Measurements from ENCODE around the gene AK3. TPM values are rescaled to one million over a fixed set of nuclear protein-coding genes. Genes with fewer than 3 reads are reported as not detected.

AK3 gene
- total and polyA plus RNA-seq, 5 donors from 2014 or later: 21.7 to 47.3 (median 42.2) TPM

DNA sequence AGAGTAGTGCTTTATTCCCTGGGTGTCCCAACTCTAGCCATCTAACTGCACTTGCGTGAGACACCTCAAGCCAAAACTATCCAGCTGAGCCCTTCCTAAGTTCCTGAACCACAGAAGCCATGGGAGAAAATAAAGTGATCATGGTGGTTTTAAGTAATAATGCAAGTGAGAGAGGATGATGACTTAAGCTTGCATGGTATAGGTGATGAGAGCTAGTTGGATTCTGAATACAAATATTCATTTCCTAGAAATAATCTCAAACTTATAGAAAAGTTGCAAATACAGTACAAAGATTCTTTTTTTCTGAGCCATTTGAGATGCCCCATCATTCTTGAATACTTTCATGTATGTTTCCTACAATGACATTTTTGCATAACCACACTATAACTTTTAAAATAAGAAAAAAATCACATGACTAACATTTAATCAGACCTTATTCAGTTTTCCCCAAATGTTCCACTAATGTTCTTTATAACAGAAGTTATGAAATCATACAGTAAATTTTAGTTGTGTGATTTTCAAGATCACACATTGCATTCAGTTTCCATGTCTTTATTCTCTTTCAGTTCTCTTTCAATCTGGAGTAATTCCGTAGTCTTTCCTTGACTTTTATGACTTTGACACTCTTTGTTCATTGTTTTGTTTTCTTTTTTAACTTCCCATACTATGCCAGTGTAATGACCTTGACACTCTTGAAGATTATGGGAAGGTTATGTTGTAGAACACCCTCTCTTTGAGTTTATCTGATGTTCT is 5.5 kb upstream of the AK3 start:
- no peaks in the 10 kb centered on the region for H3K36me3 ChIP-seq (ENCODE audit: control insufficient read depth, insufficient read depth, low read length)
- DNase-seq (no peak), ATAC-seq (ENCODE audit: low read depth in 2 of 2) (no peak)
- no peak overlapping the region for H3K4me3 ChIP-seq (ENCODE audit: low read depth, low read length)
- Mint-ChIP-seq H3K4me1 (peaks cover 6 to 12% (median 11%) of the 10 kb centered on the region in 4 donors), H3K36me3 (no peaks in the 10 kb centered on the region), H3K27ac (no peak overlapping the region), H3K27me3 (peaks cover 16% of the 10 kb centered on the region), H3K4me3 (no peak overlapping the region), H3K9me3 (no peaks in the 10 kb centered on the region)
- no peaks in the 10 kb centered on the region for H3K9me3 ChIP-seq (ENCODE audit: control insufficient read depth in 2 of 2, low read length in 2 of 2)
- H3K27ac ChIP-seq (ENCODE audit: insufficient read depth, low read length, poor library complexity, severe bottlenecking): no peak overlapping the region
- peaks cover 7% of the 10 kb centered on the region for H3K4me1 ChIP-seq (ENCODE audit: control insufficient read depth, insufficient read depth, low read length, poor library complexity, severe bottlenecking)
- no peaks in the 10 kb centered on the region for H3K27me3 ChIP-seq (ENCODE audit: control insufficient read depth, insufficient read depth, low read length)

DNA sequence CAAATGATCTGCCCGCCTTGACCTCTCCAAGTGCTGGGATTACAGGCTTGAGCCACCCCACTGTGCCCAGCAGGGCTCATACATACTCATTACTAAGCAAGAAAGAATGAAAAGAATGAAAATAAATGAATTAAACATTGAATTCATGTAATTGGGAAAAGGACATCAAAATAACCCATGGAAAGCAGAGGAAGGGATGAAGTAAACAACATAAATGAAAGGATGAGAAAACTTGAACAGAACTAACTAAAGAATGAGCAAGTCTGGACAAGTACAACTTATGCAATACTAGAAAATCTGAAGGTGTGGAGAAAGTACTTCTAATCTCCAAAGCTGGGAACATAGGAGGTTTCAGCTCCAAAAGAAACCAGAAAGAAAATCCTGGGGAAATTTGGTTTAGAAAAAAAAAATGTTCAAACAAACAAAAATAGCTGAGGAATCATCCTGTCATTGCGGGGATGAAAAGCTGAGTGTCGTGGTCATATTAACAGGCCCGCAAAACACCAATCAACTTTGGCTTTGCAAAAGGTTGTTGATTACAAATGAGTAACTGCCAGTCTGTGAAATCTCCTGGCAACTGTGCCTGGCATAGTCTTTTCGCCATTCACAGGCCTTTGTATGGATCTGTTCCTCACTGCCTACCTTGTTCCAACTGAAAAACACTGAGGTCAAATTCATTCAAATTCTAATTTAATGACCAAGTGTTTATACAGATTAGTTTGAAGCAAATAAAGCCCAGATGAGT is 2.3 kb upstream of the AK3 start:
- Mint-ChIP-seq H3K4me3 (peak overlapping the region; percentile 17 to 99 (median 62)), H3K27me3 (no peaks in the 10 kb centered on the region), H3K4me1 (peaks cover 7 to 28% (median 18%) of the 10 kb centered on the region in 4 donors), H3K27ac (peak overlapping the region; percentile 8 to 19 (median 11)), H3K36me3 (no peaks in the 10 kb centered on the region), H3K9me3 (no peaks in the 10 kb centered on the region)
- Histone ChIP-seq H3K36me3 (ENCODE audit: control insufficient read depth, insufficient read depth, low read length) (no peaks in the 10 kb centered on the region), H3K9me3 (ENCODE audit: control insufficient read depth in 2 of 2, low read length in 2 of 2) (no peaks in the 10 kb centered on the region), H3K4me1 (ENCODE audit: control insufficient read depth, insufficient read depth, low read length, poor library complexity, severe bottlenecking) (peaks cover 32% of the 10 kb centered on the region), H3K4me3 (ENCODE audit: low read depth, low read length) (no peak overlapping the region), H3K27ac (ENCODE audit: insufficient read depth, low read length, poor library complexity, severe bottlenecking) (no peak overlapping the region), H3K27me3 (ENCODE audit: control insufficient read depth, insufficient read depth, low read length) (no peaks in the 10 kb centered on the region)
- ATAC-seq (ENCODE audit: low read depth in 2 of 2): no peak
- no peak for DNase-seq

DNA sequence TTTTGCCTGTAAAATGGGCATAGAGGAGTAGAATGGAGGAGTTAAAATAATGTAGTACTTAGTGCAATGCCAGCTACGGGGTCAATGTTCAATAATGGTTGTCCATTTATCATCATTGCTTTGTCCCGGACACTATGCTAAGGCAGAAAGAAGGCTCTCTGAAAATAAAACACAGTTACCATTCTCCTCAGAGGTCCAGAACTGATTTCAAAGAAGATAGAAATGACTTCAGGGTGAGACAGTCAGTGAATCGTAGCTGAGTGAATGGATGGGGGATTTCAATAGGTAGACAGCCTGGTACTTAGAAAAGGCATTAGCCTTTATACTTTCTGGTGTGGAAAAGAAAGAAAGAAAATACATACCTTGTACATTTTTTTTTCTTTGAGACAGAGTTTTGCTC is 1.2 kb upstream of the AK3 start:
- peaks cover 7 to 37% (median 23%) of the 10 kb centered on the region in 4 donors for H3K4me1 Mint-ChIP-seq
- H3K36me3 Mint-ChIP-seq: no peaks in the 10 kb centered on the region
- no peak for ATAC-seq (ENCODE audit: low read depth in 2 of 2)
- H3K27me3 Mint-ChIP-seq: no peaks in the 10 kb centered on the region
- Histone ChIP-seq H3K27me3 (ENCODE audit: control insufficient read depth, insufficient read depth, low read length) (no peaks in the 10 kb centered on the region), H3K36me3 (ENCODE audit: control insufficient read depth, insufficient read depth, low read length) (no peaks in the 10 kb centered on the region), H3K4me3 (ENCODE audit: low read depth, low read length) (peak overlapping the region; percentile 26), H3K27ac (ENCODE audit: insufficient read depth, low read length, poor library complexity, severe bottlenecking) (peak overlapping the region; percentile 74), H3K9me3 (ENCODE audit: control insufficient read depth in 2 of 2, low read length in 2 of 2) (no peaks in the 10 kb centered on the region), H3K4me1 (ENCODE audit: control insufficient read depth, insufficient read depth, low read length, poor library complexity, severe bottlenecking) (peaks cover 40% of the 10 kb centered on the region)
- H3K4me3 Mint-ChIP-seq: peak overlapping the region; percentile 55 to 99 (median 92)
- H3K9me3 Mint-ChIP-seq: no peaks in the 10 kb centered on the region
- no peak for DNase-seq
- peak overlapping the region; percentile 81 to 98 (median 95) for H3K27ac Mint-ChIP-seq

DNA sequence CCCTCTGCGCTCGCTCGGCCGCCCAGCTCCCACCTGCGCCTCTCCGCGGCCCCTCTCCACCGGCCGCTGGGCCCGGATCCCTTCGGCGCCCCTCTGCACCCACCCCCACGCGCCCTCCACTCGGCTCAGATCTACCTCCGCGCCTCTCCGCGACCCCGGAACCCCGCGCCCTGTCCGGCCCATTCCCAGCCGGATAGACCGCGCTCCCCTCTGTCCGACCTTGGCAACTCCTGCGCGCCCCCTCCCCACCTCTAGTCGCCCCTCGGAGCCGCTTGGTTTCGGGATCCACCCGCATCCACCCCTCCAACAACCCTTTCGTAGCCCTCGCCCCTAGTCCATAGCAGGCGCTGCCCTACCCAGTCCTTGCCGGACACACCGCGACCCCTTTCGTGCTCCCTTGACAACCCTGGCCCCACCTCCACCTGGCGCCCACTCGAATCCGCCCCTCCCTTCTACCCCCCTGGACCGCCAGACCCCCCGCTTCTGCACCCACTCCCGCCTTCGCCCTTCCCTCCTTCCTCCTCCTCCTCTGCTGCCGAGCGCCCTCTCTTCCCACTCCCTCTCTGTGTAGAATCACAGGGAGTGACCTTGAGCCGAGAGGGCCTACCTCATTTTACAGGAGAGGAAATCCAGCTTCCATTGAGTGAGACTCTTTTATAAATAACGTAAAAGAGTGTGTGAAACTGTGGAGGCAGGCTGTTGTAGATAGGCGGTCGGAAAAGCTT is 525 bp upstream of the AK3 start:
- Histone ChIP-seq H3K4me3 (ENCODE audit: low read depth, low read length) (peak overlapping the region; percentile 26), H3K9me3 (ENCODE audit: control insufficient read depth in 2 of 2, low read length in 2 of 2) (no peaks in the 10 kb centered on the region), H3K4me1 (ENCODE audit: control insufficient read depth, insufficient read depth, low read length, poor library complexity, severe bottlenecking) (peaks cover 41% of the 10 kb centered on the region), H3K27ac (ENCODE audit: insufficient read depth, low read length, poor library complexity, severe bottlenecking) (peak overlapping the region; percentile 74), H3K36me3 (ENCODE audit: control insufficient read depth, insufficient read depth, low read length) (no peaks in the 10 kb centered on the region), H3K27me3 (ENCODE audit: control insufficient read depth, insufficient read depth, low read length) (no peaks in the 10 kb centered on the region)
- no peaks in the 10 kb centered on the region for H3K9me3 Mint-ChIP-seq
- H3K4me3 Mint-ChIP-seq: peak overlapping the region; percentile 92 to 99 (median 94)
- DNase-seq: peak; percentile 7 to 16 (median 11)
- H3K27ac Mint-ChIP-seq: peak overlapping the region; percentile 81 to 98 (median 95)
- no peak for ATAC-seq (ENCODE audit: low read depth in 2 of 2)
- H3K27me3 Mint-ChIP-seq: no peaks in the 10 kb centered on the region
- H3K36me3 Mint-ChIP-seq: no peaks in the 10 kb centered on the region
- peaks cover 11 to 42% (median 27%) of the 10 kb centered on the region in 4 donors for H3K4me1 Mint-ChIP-seq

DNA sequence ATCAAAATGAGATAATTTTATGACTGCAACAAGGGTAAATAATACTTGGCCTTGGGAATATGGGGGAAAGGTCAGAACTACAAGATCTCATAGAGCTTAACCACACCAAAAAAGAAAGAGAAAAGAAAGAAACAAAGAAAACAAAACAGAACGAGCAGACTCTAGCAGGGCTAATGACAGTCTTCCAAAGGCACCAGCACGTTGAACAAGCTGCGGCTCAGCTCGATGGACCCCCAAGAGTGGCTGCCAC is 689 bp downstream of the AK3 start:
- Histone ChIP-seq H3K36me3 (ENCODE audit: control insufficient read depth, insufficient read depth, low read length) (no peaks in the 10 kb centered on the region), H3K27me3 (ENCODE audit: control insufficient read depth, insufficient read depth, low read length) (no peaks in the 10 kb centered on the region), H3K4me3 (ENCODE audit: low read depth, low read length) (peak overlapping the region; percentile 93), H3K4me1 (ENCODE audit: control insufficient read depth, insufficient read depth, low read length, poor library complexity, severe bottlenecking) (peaks cover 41% of the 10 kb centered on the region), H3K27ac (ENCODE audit: insufficient read depth, low read length, poor library complexity, severe bottlenecking) (peak overlapping the region; percentile 74), H3K9me3 (ENCODE audit: control insufficient read depth in 2 of 2, low read length in 2 of 2) (no peaks in the 10 kb centered on the region)
- peak overlapping the region; percentile 58 to 93 (median 93) for H3K27ac Mint-ChIP-seq
- no peak for ATAC-seq (ENCODE audit: low read depth in 2 of 2)
- H3K4me3 Mint-ChIP-seq: peak overlapping the region; percentile 92 to 99 (median 94)
- no peaks in the 10 kb centered on the region for H3K27me3 Mint-ChIP-seq
- H3K36me3 Mint-ChIP-seq: no peaks in the 10 kb centered on the region
- H3K4me1 Mint-ChIP-seq: peaks cover 16 to 47% (median 29%) of the 10 kb centered on the region in 4 donors
- H3K9me3 Mint-ChIP-seq: no peaks in the 10 kb centered on the region
- no peak for DNase-seq

DNA sequence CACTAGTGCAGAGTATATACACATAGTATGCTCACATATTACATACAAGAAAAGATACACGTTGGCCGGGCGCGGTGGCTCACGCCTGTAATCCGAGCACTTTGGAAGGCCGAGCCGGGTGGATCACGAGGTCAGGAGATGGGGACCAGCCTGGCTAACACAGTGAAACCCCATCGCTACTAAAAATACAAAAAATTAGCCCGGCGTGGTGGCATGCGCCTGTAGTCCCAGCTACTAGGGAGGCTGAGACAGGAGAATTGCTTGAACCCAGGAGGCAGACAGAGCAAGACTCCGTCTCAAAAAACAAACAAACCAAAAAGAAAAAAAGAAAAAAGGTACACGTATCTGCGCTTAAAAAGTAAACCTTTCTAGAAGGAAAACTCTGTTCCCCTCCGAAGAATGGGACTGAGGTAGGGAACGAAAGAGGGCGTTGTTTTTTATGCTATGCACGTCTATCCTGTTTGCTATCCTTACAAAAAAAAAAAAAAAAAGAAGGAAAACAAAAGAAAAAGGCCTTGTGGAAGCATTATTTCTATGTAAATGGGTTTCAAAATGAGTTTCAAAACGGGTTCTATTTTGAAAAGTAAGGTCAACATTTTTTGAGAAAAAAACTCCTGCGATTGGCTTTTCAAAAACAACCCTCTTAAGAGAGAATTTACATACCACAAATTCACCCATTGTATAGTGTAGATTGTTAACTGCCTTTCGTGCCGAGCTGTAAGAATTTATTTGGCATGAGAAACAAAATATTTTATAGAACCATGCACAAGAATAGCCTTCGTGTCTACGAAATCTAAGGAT is 1.2 kb downstream of the AK3 start:
- Mint-ChIP-seq H3K27ac (peak overlapping the region; percentile 58 to 93 (median 93)), H3K36me3 (no peaks in the 10 kb centered on the region), H3K27me3 (no peaks in the 10 kb centered on the region), H3K9me3 (no peaks in the 10 kb centered on the region), H3K4me3 (peak overlapping the region; percentile 92 to 99 (median 94)), H3K4me1 (peaks cover 16 to 48% (median 30%) of the 10 kb centered on the region in 4 donors)
- Histone ChIP-seq H3K27me3 (ENCODE audit: control insufficient read depth, insufficient read depth, low read length) (no peaks in the 10 kb centered on the region), H3K4me1 (ENCODE audit: control insufficient read depth, insufficient read depth, low read length, poor library complexity, severe bottlenecking) (peaks cover 41% of the 10 kb centered on the region), H3K27ac (ENCODE audit: insufficient read depth, low read length, poor library complexity, severe bottlenecking) (peak overlapping the region; percentile 74), H3K4me3 (ENCODE audit: low read depth, low read length) (peak overlapping the region; percentile 93), H3K9me3 (ENCODE audit: control insufficient read depth in 2 of 2, low read length in 2 of 2) (no peaks in the 10 kb centered on the region), H3K36me3 (ENCODE audit: control insufficient read depth, insufficient read depth, low read length) (no peaks in the 10 kb centered on the region)
- no peak for ATAC-seq (ENCODE audit: low read depth in 2 of 2)
- DNase-seq: peak in 2 of 3 donors; percentile 33 to 54
